Sciatic nerve (tissue), 2 donors: Measurements from ENCODE around the gene COL4A1. TPM values are rescaled to one million over a fixed set of nuclear protein-coding genes. Genes with fewer than 3 reads are reported as not detected.

Experiments used
- ATAC-seq: fragments of 200-7000 bp; cut with Tn5 transposase; one replicate; pipeline ENCODE4 v1.9.1; 2020; ENCODE audit warnings: mild to moderate bottlenecking, moderate library complexity
- DNase-seq: peaks from one replicate; pipeline ENCODE4 v3.0.0-alpha.2; 2020; ENCODE audit warnings: low spot score
- intact Hi-C: fragments of 100-400 bp; cut with DNase I; formaldehyde crosslinking; loops from one replicate; pipeline ENCODE4 v1.14.2; 2022
- total RNA-seq: library from RNA; stranded (reverse); fragmentation: NEBNext Ultra II Directional; extraction: Animal tissue kit (Norgen Biotek cat#: 25700); gene quantifications from one replicate; pipeline ENCODE4 v1.2.1, GENCODE V29; 2021
- donor health status: DM: no; HTN: no; CAD: no.
- donor health status: DM: no; HTN: no; CAD: no.

The COL4A1 gene
- total RNA-seq, 1 donor from 2014 or later, result 423 TPM

GRCh38 chr13:110285991-110286832, 20.7 kb downstream of the COL4A1 start:
- ATAC-seq, result peak; percentile 43

GRCh38 chr13:110284779-110285484, 22.0 kb downstream of the COL4A1 start:
- intact Hi-C loops, result no loop called here
- no peak for DNase-seq
- no peak for ATAC-seq

More at GRCh38 chr13:110285991-110286832, 20.7 kb downstream of the COL4A1 start:
- intact Hi-C loops, result no loop called here
- no peak for DNase-seq

DNA sequence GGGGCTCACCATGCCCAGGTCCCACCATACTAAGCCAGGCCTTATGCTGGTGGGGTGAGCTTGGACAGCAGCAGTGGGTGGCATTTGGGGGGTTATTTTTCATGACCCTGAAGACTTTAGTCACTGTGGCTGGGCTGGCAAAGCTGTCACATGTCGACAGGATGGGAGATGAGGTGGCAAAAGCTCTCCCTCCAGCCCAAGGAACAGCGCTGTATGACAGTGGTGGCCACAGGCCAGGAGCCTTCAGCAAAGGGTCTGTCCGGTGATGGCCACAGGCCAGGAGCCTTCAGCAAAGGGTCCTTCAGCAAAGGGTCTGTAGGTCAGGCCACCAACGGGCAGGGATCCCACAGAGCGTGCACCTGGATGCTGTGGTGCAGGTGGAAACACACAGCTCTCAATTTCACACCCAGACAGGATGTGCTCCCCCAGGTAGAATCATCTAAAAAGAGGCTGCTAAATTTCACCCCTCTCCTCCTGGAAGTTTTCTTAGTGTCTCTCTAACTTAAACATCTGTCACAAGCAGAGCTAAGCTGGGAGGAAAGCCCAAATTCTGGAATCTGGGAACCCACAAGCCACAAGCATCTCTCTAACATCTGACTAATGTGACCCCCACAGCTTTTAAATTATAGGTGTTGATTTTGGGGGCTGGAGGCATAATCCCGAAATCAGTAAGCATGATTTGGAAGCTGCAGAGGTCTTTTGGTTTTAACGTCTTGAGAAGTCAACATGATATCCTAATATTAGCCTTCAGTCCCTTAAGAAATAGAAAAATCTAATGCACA, 23.0 kb downstream of the COL4A1 start:
- no peak for DNase-seq
- ATAC-seq, result no peak

GRCh38 chr13:110282316-110282841, 24.6 kb downstream of the COL4A1 start:
- intact Hi-C loops, result no loop called here
- ATAC-seq (no peak), DNase-seq (no peak)

More for the DNA sequence above, 23.0 kb downstream of the COL4A1 start:
- intact Hi-C loops, result no loop called here

DNA sequence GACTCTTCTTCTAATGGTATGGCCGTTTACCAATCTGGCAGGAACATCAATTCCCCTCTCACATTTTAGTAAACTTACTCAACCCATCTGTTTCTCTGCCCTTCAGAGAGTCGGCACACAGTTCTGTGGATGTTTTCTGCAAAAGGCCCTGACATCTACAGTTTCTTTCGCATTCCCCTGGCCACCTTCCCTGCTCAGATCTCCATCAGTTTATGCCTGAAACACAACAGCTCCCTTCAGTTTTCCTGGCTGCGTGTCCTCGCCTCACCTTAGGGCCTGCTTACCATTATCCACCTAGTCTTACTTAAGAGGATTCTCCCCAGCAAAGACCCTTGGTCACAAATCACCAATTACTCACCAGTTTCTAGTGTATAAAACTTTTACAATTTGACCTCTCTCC, 25.2 kb downstream of the COL4A1 start:
- DNase-seq, result no peak
- ATAC-seq, result no peak
- intact Hi-C loops, result no loop called here

- intact Hi-C loops, result no loop called here
- ATAC-seq (peak; percentile 84), DNase-seq (no peak)
These were observed 25.8 kb downstream of the COL4A1 start for GRCh38 chr13:110280985-110281688.

DNA sequence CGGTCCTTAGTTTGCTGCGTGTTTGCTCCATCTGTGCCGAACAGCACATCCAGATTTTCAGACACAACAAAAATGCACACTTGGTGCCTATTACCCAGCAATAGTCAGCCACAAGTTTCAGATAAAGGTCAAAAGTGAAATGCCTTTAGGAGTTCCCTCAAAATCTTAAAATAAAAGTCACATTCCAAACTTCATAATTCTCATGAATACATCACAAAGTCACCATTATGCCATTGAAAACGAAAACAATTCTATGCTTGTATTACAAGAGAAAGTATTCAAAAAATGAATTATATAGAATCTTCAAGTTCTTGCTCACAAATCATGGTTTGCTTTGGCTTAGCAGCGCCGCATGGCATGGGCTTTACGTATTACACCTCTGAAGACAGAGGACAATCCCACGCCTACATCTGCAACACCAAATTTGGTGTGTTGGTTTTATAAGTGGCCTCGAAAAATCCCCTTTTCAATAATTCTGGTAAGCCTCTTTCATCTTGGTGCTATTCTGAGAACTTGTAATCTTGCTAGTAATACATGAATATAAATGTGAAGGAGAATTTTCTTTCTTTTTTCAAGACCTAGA, 26.6 kb downstream of the COL4A1 start:
- intact Hi-C loops, result no loop called here
- DNase-seq, result no peak
- ATAC-seq, result no peak

DNA sequence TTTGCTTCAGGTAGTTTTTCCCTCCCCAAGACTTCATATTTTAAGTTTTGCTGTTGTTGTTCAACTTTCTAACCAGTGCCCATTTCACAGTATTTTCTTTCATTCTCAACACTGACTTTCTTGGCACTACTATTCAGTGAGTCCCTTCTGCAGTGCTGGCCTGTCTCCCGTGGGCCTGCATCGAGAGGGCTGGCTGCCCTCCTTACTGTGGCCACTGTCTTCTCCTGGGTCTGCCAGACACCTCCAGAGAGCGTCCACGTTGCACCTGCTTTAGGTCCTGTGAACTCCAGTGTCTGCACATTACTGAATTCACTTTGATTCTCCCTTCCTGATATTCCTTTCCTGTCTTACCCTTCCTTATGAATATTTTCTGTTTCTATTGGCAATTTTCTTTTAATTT, 27.3 kb downstream of the COL4A1 start:
- ATAC-seq (no peak), DNase-seq (no peak)
- intact Hi-C loops, result no loop called here

DNA sequence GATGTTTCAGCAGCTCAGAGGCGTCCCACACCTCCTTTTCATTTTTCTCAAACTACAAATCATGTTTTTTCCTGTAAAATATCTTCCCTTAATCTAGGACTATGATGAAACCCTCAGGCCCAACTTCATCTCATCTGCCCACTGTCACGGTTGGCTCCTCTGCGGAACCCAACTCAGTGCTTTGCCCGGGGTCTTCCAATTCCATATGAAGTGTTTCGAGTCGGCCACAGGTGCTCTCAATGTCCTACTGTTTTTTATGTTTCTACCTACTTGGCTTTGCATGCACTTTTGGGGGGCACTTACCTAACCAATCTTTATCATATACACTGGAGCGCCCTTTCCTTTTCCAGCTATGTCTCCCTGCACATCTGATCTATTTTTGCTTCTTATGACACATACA, 28.1 kb downstream of the COL4A1 start:
- intact Hi-C loops, result no loop called here
- DNase-seq (no peak), ATAC-seq (no peak)

GRCh38 chr13:110277357-110277975, 29.5 kb downstream of the COL4A1 start:
- ATAC-seq (peak; percentile 4), DNase-seq (no peak)
- intact Hi-C loops, result no loop called here

DNA sequence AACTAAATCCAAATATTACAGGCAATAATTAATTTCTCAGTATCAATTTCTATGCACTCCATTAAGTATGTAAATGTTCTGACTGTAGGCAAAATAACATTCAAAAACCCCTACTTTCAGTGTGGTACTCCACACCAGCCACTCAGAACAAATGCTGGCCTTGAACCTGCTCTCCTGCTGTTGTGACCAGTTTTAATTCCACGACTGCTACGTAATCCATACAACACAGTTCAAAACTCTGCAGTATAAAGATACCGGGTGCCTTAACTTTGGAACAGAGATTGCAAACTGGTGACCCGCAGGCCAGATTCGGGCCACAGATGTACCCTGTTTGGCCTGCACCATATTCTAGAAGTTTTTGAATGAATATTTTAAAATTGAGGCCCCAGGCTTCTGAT, 30.4 kb downstream of the COL4A1 start:
- ATAC-seq, result no peak
- DNase-seq, result no peak
- intact Hi-C loops, result no loop called here

DNA sequence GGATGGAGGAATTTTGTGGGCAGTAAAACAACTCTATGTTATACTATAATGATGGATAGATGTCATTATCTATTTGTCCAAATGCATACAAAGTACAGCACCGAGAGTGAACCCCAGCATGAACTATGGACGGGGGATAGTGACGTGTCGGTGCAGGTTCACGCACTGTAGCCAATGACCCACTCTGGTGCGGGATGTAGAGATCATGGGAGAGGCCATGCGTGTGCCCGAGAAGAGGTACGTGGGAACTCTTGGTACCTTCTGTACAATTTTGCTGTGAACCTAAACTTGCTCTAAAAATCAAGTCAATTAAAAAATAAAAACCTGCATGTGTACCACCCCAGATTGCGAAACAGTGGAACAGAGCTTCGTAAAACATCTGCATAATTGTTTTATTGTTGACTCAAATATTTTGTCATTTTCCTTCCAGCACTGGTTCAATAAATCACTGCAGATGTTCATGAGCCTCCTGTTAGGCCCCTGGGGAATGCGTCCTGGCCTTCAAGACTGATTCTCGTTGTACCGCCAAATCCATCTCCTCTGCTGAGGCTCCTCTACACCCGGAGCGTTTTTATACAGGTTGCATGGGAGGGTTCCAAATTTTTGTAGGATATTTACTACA, 30.9 kb downstream of the COL4A1 start:
- DNase-seq (no peak), ATAC-seq (peak; percentile 78)
- intact Hi-C loops, result no loop called here

GRCh38 chr13:110274687-110275086, 32.3 kb downstream of the COL4A1 start:
- intact Hi-C loops, result no loop called here
- DNase-seq (no peak), ATAC-seq (no peak)

- DNase-seq (no peak), ATAC-seq (no peak)
- intact Hi-C loops, result no loop called here
These were observed 33.7 kb downstream of the COL4A1 start for GRCh38 chr13:110273254-110273653.

DNA sequence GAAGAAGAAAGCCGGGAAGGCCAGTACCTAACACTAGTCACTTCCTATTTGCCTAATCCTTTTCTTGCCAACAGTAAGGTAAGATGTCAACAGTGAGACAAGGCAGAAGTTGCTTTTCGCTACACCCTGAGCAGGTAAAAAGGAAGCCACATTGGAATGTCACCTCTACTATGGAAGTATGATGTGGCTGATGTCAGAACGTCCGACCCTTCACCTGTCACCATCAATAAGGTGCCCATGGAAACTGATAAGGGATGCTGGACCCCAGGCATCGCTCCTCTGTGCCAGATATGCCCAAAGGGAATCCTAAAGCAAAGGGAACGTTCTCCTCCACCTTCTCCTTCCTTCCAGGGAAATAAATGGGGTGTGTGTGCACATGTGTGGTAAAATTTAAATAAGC, 34.3 kb downstream of the COL4A1 start:
- DNase-seq, result no peak
- no peak for ATAC-seq
- intact Hi-C loops, result no loop called here

- no peak for ATAC-seq
- intact Hi-C loops, result no loop called here
- no peak for DNase-seq
These were observed 34.7 kb downstream of the COL4A1 start for GRCh38 chr13:110272227-110272626.

DNA sequence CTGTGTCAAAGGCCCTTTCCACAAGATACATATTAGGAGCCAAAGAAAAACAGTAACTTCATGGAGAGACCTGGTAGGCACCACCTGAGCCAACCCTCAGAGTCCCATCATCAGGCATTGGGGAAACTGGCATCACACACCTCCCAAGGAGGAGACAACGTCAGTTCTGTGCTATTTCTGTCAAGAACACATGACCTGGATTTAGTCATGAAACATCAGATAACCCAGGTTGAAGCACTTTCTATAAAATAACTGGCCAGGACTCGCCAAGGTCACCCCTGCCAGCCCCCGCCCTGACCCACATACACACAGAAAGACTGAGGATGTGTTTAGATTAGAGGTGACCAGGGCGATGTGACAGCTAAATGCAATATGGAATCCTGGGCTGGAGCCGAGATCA, 35.6 kb downstream of the COL4A1 start:
- no peak for ATAC-seq
- intact Hi-C loops, result no loop called here

GRCh38 chr13:110270507-110270906, 36.5 kb downstream of the COL4A1 start:
- ATAC-seq (peak; percentile 5), DNase-seq (peak; percentile 33)
- intact Hi-C loops, result no loop called here

More for the DNA sequence above, 35.6 kb downstream of the COL4A1 start:
- DNase-seq, result peak; percentile 27
